Activated CD8-positive, alpha-beta memory T cell treated with anti-CD3 and anti-CD28 coated beads, Interleukin-2, amount 50 U/mL, for 1 hour (primary cell): Measurements from ENCODE around the gene KRTAP13-4.

Source experiments
- DNase-seq: peaks from one replicate; pipeline ENCODE4 v3.0.0-alpha.2; 2020; ENCODE audit errors: extremely low read depth

Gene KRTAP13-4

GRCh38 chr21:30430170-30430655 lies at the start of gene KRTAP13-4:
Gene KRTAP13-4, plus strand, starts transcription at chr21:30430220. Its CDS starts 56 bp downstream, at chr21:30430276.
- DNase-seq, result no peak

GRCh38 chr21:30382201-30382600 lies 47.8 kb upstream of the KRTAP13-4 start:
- DNase-seq, result no peak

GRCh38 chr21:30391492-30392025 lies 38.5 kb upstream of the KRTAP13-4 start:
- DNase-seq, result no peak

- DNase-seq, result no peak
Observed at GRCh38 chr21:30395731-30396130, 34.3 kb upstream of the KRTAP13-4 start, which contains the start of gene KRTAP13-1. Gene KRTAP13-1, plus strand, starts transcription at chr21:30396031. Its CDS starts 56 bp downstream, at chr21:30396087.

- no peak for DNase-seq
Observed at GRCh38 chr21:30408782-30409494, 21.1 kb upstream of the KRTAP13-4 start.

- no peak for DNase-seq
Observed at GRCh38 chr21:30415993-30416392, 14.0 kb upstream of the KRTAP13-4 start.

GRCh38 chr21:30425826-30426225 lies 4.2 kb upstream of the KRTAP13-4 start, which contains the start of gene KRTAP13-3:
Gene KRTAP13-3, minus strand, starts transcription at chr21:30425926. Its CDS starts 14 bp downstream, at chr21:30425912.
- no peak for DNase-seq

GRCh38 chr21:30426731-30427130 lies 3.3 kb upstream of the KRTAP13-4 start:
- no peak for DNase-seq

- no peak for DNase-seq
Observed at GRCh38 chr21:30434033-30434631, 4.1 kb downstream of the KRTAP13-4 start.

- no peak for DNase-seq
Observed at GRCh38 chr21:30437010-30437565, 7.1 kb downstream of the KRTAP13-4 start.

GRCh38 chr21:30439975-30440374 lies 10.0 kb downstream of the KRTAP13-4 start, which contains the start of gene KRTAP15-1:
Gene KRTAP15-1, plus strand, starts transcription at chr21:30440275. Its CDS starts 53 bp downstream, at chr21:30440328.
- DNase-seq, result no peak

GRCh38 chr21:30443226-30443625 lies 13.2 kb downstream of the KRTAP13-4 start:
- no peak for DNase-seq

GRCh38 chr21:30444204-30444603 lies 14.2 kb downstream of the KRTAP13-4 start:
- no peak for DNase-seq

GRCh38 chr21:30447056-30447455 lies 17.0 kb downstream of the KRTAP13-4 start:
- no peak for DNase-seq

- DNase-seq, result no peak
Observed at GRCh38 chr21:30448514-30448913, 18.5 kb downstream of the KRTAP13-4 start.

GRCh38 chr21:30463713-30464112 lies 33.7 kb downstream of the KRTAP13-4 start:
- DNase-seq, result no peak

- DNase-seq, result no peak
Observed at GRCh38 chr21:30468900-30469714, 39.1 kb downstream of the KRTAP13-4 start.

GRCh38 chr21:30478004-30478403 lies 48.0 kb downstream of the KRTAP13-4 start:
- no peak for DNase-seq

GRCh38 chr21:30479259-30479658 lies 49.2 kb downstream of the KRTAP13-4 start:
- no peak for DNase-seq

GRCh38 chr21:30480145-30480544 lies 50.1 kb downstream of the KRTAP13-4 start, which contains the start of gene KRTAP19-1:
Gene KRTAP19-1, minus strand, starts transcription at chr21:30480367. Its CDS starts 50 bp downstream, at chr21:30480317.
- no peak for DNase-seq
